ENCODE data around the gene GPR153.

GPR153 gene

GRCh38 chr1:6248161-6248776 is 12.6 kb downstream of the GPR153 start:
- DNase-seq (ENCODE audit: low read depth), result no peak

- DNase-seq (ENCODE audit: low read depth), result no peak
These were observed 13.2 kb downstream of the GPR153 start for GRCh38 chr1:6247651-6248050.

GRCh38 chr1:6246497-6247467 is 14.1 kb downstream of the GPR153 start:
- peak; percentile 55 for DNase-seq (ENCODE audit: low read depth)

GRCh38 chr1:6245869-6246496 is 14.9 kb downstream of the GPR153 start:
- no peak for DNase-seq (ENCODE audit: low read depth)

GRCh38 chr1:6245086-6245868 is 15.6 kb downstream of the GPR153 start:
- peak; percentile 57 for DNase-seq (ENCODE audit: low read depth)

GRCh38 chr1:6244401-6245049 is 16.4 kb downstream of the GPR153 start:
- no peak for DNase-seq (ENCODE audit: low read depth)

GRCh38 chr1:6243993-6244392 is 16.9 kb downstream of the GPR153 start, which contains the start of gene HES3:
HES3 (plus strand) TSS chr1:6244179; CDS start chr1:6244366, 187 bp downstream.
- DNase-seq (ENCODE audit: low read depth), result no peak

GRCh38 chr1:6243053-6243834 is 17.7 kb downstream of the GPR153 start:
- no peak for DNase-seq (ENCODE audit: low read depth)

GRCh38 chr1:6241887-6242740 is 18.8 kb downstream of the GPR153 start:
- no peak for DNase-seq (ENCODE audit: low read depth)

GRCh38 chr1:6241107-6241886 is 19.6 kb downstream of the GPR153 start:
- DNase-seq (ENCODE audit: low read depth), result no peak

GRCh38 chr1:6239950-6240768 is 20.7 kb downstream of the GPR153 start:
- no peak for DNase-seq (ENCODE audit: low read depth)

GRCh38 chr1:6239213-6239752 is 21.6 kb downstream of the GPR153 start:
- no peak for DNase-seq (ENCODE audit: low read depth)

- no peak for DNase-seq (ENCODE audit: low read depth)
These were observed 23.8 kb downstream of the GPR153 start for GRCh38 chr1:6237093-6237492.

- no peak for DNase-seq (ENCODE audit: low read depth)
These were observed 25.6 kb downstream of the GPR153 start for GRCh38 chr1:6235296-6235677.

GRCh38 chr1:6234502-6235295 is 26.2 kb downstream of the GPR153 start:
- DNase-seq (ENCODE audit: low read depth), result no peak

- no peak for DNase-seq (ENCODE audit: low read depth)
These were observed 27.5 kb downstream of the GPR153 start for GRCh38 chr1:6233376-6233775.

GRCh38 chr1:6225651-6226050 is 35.2 kb downstream of the GPR153 start:
- no peak for DNase-seq (ENCODE audit: low read depth)
